ENCODE data around the gene AIDA. TPM values are rescaled to one million over a fixed set of nuclear protein-coding genes. Genes with fewer than 3 reads are reported as not detected.

The AIDA gene
- polyA plus RNA-seq, 3 donors, result 63.0 to 67.3 (median 65.1) TPM

- DNase-seq, result no peak
Measured at GRCh38 chr1:222654849-222655248, 57.4 kb downstream of the AIDA start.

GRCh38 chr1:222653178-222653827 lies 59.0 kb downstream of the AIDA start:
- DNase-seq, result no peak

DNA sequence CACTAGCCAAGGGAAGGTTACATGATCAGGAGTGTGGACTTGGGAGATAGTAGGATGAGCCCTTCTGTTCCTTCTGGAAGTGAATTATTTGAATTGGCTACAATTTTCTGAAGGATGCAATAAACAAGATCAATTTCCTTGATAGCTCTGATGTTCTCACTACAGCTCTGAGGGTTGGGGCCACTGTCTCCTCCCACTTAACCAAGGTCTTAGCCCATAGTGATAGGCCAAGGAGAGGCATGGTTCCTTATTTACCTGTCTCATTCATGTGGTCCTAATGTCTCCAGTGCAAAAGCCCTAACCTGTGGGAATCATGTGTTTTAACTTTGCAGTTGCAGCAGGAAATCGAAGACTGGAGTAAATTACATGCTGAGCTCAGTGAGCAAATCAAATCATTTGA lies 59.6 kb downstream of the AIDA start:
- no peak for DNase-seq

- DNase-seq, result no peak
Measured at GRCh38 chr1:222644636-222644980, 67.7 kb downstream of the AIDA start.

DNA sequence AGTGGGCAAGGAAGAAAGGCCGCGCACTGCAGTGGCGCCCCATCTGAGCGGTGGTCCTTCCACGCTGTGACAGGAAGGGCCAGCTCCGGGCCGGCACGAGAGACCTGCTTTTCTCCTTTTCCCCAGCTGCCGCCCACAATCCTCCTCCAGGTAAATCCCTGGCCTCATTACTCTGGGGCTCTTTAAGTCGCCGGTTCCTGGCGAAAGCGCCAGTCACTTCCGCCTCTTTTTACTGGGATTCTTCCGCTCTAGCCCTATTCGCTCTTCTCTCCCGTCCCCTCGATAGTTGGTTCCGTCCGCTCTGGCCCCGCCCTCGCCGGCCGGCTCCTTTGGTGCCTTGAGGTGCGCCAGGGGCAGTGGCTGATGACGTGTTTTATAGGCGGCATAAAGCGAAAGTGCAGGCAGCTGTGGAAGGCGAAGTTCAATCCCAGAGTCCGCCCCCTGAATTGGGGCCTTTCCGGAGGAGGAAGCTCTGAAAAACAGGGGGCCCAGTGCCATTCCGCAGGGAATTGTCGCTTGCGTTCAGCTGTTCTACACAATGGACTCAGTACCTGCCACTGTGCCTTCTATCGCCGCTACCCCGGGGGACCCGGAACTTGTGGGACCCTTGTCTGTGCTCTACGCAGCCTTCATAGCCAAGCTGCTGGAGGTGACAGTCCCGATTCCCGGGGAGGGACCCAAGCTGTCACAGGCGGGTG lies 68.2 kb downstream of the AIDA start:
- DNase-seq, result peak; percentile 99

DNA sequence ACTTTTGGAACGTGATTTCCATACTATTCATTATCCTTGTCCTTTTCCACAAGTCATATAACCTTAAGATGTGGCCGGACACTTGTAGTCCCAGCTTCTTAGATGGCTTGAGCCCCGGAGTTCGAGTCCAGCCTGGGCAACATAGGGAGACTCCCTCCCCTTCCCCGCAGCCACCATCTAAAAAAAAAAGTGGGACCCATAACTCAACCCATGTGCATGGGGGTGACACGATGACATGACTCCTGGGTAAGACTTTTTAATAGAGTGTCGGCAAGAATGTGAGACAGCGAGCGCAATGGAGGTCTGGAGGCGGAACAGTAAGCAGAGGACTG lies 68.7 kb downstream of the AIDA start:
- DNase-seq, result no peak

GRCh38 chr1:222642468-222642867 lies 69.8 kb downstream of the AIDA start:
- no peak for DNase-seq

DNA sequence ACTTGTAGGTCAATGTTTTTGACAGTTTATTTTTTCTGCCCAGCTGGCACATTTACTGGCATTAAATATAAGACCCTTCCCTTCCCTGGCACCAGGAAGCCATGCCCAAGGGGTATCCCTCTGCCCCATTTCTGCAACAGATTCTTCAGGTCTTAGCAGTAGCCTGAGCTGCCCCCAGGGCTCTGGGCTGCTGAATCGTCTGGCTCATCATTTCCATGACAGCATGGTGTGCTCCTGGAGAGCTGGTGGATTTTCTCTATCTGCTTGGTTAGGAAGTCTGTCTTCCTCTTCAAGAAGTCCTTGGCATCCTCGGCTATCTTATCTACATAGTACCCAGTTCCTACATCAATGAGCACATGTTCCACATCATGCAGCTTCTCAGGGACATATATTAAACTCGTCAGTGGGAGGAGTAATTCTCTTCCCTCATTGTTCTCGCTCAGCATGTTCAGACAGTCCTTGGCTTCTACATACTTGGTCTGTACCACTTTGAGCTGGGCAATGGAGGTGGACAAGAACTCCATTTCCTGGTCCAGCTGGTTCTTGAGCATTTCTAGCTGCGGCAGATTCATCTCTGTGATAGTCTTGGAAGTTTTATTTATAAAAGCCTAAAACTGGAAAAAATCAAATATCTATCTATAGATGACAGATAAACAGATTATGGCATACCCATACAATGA lies 70.9 kb downstream of the AIDA start:
- DNase-seq, result no peak

DNA sequence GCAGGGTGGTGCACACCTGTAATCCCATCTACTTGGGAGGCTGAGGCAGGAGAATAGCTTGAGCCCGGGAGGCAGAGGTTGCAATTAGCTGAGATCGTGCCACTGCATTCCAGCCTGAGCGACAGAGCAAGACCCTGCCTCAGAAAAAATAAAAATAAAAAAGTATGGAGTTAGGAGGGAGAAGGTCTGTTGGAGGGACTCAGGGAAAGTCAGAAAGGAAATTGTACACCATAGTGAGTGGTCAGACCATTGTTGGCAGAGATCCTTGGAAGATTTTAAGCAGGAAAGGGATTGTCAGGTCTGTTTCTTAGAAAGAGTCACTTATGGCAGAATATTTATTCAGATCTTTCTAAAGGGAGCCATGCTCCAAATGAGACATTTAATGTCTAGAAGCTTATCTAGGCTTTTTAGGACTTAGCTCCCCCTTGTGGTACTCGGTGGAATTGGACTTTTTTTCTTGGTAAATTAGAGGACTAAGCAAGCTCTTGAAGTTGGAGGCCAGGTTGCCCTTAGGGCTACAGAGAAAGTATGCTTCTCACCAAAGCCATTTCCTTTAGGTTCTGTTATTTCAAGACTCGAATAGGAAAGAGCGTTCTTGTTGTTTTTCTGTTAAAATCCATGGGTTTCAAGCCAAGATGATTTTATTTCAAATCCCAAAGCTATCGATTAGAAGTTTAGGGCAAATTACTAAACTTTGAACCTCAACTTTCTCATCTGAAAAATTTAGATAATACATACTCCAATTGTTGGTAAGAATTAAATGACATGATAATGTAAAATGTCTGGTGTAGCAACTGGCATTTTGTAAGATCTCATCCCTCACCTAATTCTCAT lies 77.9 kb downstream of the AIDA start:
- DNase-seq, result peak; percentile 89

DNA sequence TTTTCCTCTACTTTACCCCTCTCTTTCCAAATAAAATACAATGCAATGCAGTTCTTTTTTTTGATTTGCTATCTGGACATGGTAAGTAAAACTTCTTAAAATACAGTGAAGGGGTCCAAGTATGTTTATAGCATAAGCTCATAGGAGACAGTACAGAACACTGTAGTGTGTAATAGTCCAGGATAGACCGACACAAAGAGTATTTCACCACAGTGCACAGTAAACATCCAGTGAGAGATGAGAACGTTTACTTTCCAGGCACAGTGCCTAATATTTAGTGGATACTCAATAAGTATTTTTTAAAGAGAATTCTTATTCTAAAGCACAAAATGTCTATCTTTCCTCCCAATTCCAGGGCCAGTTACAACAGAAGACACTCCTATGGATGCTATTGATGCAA lies 79.5 kb downstream of the AIDA start:
- DNase-seq, result no peak

DNA sequence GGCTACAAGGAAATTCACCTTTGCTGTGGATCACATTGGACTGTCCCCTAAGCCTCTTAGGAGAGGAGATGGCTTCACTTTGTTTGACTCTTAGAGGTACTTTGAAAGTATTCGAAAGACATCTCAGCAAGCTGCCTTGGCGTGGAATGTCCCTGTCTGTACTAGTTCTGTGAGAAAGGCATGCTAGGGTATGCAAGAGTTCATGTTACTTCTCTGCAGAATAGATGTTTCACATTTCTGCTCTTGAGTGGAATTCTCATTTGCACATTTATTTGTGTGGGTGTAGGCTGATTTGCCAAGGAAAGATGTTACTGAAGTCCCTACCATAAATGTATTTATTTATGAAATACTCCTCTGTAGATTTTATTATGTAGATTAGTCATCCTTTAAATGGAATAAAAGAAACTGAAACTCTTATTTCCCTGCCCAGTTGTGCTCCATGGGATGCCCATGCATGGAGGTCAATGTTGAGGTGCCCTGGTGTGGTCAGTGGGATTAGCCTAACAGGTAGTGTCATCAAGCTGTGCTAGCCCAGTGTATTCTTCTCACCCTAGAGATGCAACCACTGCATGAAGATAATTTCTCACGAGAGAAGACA lies 80.6 kb downstream of the AIDA start:
- DNase-seq, result no peak

DNA sequence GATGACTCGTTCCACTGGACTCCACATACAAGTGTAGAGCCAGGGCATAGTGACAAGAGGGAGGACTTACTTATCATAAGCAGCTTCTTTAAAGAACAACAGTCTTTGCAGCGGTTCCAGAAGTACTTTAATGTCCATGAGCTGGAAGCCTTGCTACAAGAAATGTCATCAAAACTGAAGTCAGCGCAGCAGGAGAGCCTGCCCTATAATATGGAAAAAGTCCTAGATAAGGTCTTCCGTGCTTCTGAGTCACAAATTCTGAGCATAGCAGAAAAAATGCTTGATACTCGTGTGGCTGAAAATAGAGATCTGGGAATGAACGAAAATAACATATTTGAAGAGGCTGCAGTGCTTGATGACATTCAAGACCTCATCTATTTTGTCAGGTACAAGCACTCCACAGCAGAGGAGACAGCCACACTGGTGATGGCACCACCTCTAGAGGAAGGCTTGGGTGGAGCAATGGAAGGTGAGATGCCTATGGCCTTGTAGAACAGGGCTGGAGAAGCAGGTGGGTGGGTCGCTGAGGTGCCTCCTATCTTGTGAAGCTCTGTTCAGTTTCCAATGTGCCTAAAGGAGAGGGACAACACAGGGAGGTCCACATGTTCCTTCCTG lies 82.3 kb downstream of the AIDA start:
- no peak for DNase-seq

GRCh38 chr1:222627232-222627631 lies 85.1 kb downstream of the AIDA start:
- no peak for DNase-seq

- DNase-seq, result no peak
Measured at GRCh38 chr1:222624214-222624613, 88.1 kb downstream of the AIDA start.

GRCh38 chr1:222623458-222623857 lies 88.8 kb downstream of the AIDA start:
- no peak for DNase-seq

DNA sequence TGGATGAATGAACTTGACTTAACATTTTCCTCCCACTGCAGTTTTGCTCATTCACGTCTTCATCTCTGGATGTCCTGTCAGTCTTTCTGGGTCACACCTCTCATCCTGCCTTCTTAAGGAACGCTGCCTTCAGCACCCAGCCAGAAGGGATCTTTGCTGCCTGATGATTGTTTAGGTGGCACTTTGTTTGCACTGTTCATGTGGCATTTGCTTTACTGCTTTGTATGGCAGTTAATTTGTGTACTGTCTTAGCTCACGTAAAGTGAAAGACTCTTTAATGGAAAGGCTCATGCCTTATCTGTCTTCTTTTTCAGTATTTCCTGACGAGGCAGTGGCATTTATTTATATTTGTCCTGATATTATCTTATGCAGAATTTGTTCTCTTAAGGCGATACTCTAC lies 89.5 kb downstream of the AIDA start:
- no peak for DNase-seq

DNA sequence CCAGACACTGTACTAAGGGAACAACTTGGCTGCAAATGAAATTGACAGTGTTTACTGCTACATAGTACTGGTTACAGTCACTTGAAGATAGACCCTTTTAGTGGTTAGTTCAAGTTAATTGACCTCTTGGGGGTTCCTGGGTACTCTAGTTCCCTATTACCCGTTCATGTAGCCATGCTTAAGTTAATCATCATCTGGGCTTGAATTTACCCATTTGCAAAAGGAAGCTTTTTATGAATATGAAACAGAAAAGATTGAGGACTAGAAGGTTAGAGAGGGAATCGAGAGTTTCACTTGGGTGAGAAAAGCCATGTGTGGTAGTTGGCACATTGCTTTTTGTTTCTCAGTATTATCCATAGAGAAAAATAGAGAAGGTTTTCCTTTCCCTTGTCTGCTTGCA lies 91.7 kb downstream of the AIDA start:
- no peak for DNase-seq

- peak; percentile 16 for DNase-seq
Measured at GRCh38 chr1:222618880-222619596, 93.3 kb downstream of the AIDA start.
